GM18505 (cell line): Measurements from ENCODE around the gene PRDX2.
"Not testable (repeated sequence)": the region's sequence is repeated elsewhere in the genome, so short reads cannot be mapped to it uniquely, and the experiment has no call there.

ENCODE experiments used
- ATAC-seq: cut with Tn5 transposase; IDR thresholded peaks from one replicate; pipeline ENCODE4 v1.9.1; 2021; ENCODE audit not compliant: unreplicated experiment
- POLR2A ChIP-seq: IDR thresholded peaks from 4 replicates; pipeline ENCODE4 v1.6.1; 2011; ENCODE audit warnings: borderline replicate concordance; ENCODE audit not compliant: insufficient read depth, insufficient read length; ENCODE audit errors: extremely low read depth

PRDX2 gene

DNA sequence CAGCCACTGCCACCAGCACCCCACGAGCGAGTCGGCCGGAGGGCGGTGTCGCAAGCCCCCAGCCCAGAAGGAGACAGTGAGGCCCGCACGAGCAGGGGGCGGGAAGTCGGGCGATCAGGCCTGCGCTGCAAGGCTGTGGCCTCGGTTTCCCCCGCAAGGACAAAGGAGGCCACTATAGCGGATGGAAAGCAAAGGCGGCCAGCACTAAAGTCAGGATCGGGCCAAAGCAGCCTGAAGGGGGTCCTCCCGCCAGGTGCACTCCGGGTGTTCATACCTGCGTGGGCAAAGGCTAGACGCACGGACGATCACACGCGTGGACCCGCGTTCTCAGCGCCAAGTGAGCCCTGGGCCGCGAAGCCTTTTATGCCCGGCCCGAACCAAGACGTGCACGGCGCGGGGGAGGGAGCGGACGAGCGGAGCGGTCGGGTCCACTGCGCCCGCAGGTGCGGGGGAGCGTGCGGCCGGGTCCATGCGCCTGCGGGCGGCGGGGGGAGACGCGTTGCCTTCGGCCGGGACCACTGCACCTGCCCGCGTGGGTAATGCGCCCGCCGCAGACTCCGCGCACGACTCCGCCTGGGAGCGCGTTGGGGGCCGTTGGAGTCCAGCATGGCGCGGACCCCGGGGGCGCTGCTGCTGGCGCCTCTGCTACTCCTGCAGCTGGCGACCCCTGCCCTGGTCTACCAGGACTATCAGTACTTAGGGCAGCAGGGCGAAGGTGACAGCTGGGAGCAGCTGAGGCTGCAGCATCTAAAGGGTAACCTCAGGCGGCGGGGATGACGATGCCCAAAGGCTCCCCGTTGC lies at the start of gene PRDX2, which contains the start of gene THSD8:
PRDX2 (minus strand) TSS at position 335 of the 801 bp plus-strand sequence. CDS start 539 bp downstream, outside the sequence.
THSD8 (plus strand) TSS at position 604 of the 801 bp plus-strand sequence; CDS start at position 607, 3 bp downstream.
- peak; percentile 97 for TF ChIP-seq POLR2A
- ATAC-seq = peak; percentile 42

- TF ChIP-seq POLR2A = no peak
- ATAC-seq = peak; percentile 69
Observed at GRCh38 chr19:12847159-12848139, 45.8 kb upstream of the PRDX2 start.

- not testable (repeated sequence) for ATAC-seq
Observed at GRCh38 chr19:12846613-12847012, 45.0 kb upstream of the PRDX2 start.

DNA sequence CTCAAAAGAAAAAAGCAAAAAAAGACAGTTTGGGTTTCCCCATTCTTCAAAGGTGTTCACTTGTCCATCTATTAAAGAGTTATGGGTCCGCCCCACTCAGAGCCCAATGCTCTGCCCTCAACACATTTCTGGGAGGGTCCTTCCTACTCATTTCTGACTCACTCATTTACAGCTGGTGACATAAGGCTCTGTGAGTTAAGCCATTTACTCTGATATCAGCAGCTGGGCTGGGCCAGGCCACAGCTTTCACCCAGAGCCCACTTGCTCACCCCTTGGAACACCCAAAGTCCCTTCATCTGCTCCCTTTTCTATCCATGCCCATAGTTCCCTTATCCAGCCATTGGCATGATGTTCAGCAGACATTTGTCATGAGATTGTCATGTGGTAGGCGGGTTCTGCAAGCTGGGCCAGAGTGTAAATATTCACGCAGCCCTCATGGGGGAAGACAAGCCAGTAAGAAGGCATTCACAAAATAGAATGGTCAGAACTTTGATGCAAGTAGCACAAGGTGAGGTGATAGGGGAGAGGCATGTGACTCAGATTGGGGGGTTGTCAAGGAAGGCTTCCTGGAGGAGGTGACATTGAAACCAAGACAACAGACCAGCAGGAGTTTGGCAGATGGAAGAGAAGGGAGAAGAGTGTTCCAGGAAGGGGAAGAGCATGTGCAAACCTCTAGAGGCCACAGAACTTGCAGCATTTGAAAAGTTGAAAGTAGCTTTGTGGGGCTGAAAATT lies 42.6 kb upstream of the PRDX2 start:
- ATAC-seq = no peak
- TF ChIP-seq POLR2A = no peak

- no peak for ATAC-seq
- no peak for TF ChIP-seq POLR2A
Observed at GRCh38 chr19:12843328-12843727, 41.7 kb upstream of the PRDX2 start.

DNA sequence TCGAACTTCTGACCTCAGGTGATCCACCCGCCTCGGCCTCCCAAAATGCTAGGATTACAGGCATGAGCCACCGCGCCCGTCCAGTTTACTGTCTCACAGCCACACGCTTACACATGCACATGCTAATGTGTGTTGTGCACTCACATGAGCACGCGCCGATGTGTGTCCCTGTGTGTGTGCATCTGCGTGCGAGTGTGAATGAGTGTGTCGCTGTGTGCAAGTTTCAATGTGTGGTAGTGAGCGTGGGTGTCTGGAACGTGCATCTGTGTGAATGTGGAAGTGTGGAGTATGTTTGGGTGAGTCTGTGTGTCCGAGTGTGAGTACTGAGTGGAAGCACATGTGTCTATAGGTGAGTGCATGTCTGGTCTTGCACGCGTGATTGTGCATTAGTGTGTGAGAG lies 40.9 kb upstream of the PRDX2 start:
- ATAC-seq = no peak
- no peak for TF ChIP-seq POLR2A

- no peak for TF ChIP-seq POLR2A
- no peak for ATAC-seq
Observed at GRCh38 chr19:12841094-12841493, 39.5 kb upstream of the PRDX2 start.

DNA sequence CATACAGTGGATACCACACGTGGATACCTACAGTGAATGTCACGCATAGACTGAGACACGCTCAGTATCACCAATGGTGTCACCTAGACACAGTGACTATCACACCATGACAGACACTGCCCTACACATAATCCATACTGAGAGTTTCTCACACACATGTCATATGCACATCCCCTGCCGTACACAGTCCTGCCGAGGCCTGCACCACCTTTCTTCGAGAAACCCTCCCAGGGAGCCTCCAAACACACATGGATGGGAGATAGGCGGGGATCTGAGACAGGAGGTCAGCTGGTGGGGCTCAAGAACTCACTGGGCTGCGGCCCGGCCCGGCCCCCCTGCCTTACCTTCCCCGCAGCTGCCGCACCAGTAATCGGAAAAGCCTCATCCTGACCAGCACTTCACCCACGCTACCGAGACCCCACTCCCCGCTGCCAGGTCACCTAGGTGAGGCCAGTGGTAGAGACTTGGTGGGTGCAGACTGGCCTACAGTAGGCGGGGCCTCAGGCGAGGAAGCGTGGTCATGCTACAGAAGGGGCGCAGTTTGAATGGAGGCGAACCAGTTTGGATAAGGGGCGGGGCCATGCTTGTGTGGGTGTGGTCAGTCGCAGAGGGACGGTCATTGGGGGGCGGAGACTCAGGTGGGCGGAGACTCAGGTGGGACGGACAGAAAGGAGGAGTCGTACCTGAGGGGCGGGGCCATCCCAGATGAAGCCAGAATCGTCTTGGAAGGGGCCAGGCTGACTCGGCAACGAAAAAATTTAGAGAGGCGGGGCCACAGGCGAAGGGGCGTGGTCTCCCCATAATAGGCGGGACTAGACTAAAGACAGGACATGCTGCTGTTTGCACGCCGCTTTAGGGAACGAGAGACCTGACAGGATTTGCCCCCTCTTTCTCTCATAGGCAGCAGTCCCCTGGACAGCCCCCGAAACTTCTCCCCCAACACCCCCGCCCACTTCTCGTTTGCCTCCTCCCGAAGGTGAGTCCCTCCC lies 38.8 kb upstream of the PRDX2 start:
- no peak for ATAC-seq
- TF ChIP-seq POLR2A = no peak

DNA sequence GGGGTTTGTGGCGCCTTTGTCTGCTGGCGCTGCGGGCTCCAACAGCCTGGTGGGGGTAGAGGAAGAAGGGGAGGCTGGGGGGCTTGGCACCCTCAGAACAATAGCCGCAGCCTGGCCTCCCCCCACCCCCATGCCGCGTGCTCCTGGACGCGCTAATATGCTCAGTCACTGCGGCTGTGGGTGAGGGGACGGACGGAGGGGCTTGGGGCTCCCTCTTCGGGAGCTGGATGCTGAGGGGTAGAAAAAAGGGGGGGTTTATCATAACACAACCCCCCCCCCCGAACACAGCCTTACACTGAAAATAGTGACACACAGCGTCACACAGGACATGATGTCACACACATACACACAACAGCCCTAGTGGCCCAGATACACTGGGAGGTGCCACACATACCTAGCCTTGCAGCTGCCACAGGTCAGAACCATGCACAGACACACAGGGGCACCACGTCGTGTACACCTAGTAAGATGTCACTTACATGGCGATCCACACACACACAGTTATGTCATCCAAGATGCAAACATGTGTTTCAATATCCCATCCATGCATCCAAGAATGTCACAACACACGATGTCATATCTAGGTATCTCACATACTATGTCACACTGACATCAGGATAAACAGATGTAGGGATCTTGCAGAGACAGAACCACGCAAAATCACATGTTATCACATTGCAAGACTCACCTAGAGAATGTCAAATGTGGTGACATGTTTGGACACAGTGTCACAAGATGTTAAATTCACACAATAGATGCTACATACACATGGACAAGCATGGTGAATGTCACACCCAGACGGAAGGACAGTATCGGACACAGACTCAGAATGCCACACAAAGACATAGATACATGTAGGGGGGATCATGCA lies 37.5 kb upstream of the PRDX2 start:
- TF ChIP-seq POLR2A = no peak
- ATAC-seq = no peak

- no peak for ATAC-seq
- TF ChIP-seq POLR2A = no peak
Observed at GRCh38 chr19:12838182-12838885, 36.7 kb upstream of the PRDX2 start, which contains the start of gene MAST1. MAST1 (plus strand) TSS chr19:12838515; CDS start chr19:12838573, 58 bp downstream.
